Measurements from ENCODE around the gene ANXA4. TPM values are rescaled to one million over a fixed set of nuclear protein-coding genes. Genes with fewer than 3 reads are reported as not detected.

The ANXA4 gene
- polyA plus RNA-seq, 1 of the 3 experiments (the other 2 are of a cell fraction): 137 TPM

- Histone ChIP-seq H3K36me3 (replicated peaks in 1 of 2; ENCODE audit: control insufficient read depth in 1 of 2, insufficient read depth in 2 of 2, low read length in 1 of 2) (peaks cover 0 to 6% of the 10 kb centered on the region in 2 experiments), H3K27ac (ENCODE audit: low read depth in 2 of 2, low read length in 1 of 2) (no peak overlapping the region), H3K9me3 (no peaks in the 10 kb centered on the region), H3K9me2 (no peaks in the 10 kb centered on the region), H3F3A (replicated peaks; ENCODE audit: insufficient read depth) (peaks cover 5% of the 10 kb centered on the region), H3K9ac (no peak overlapping the region), H4K20me1 (ENCODE audit: insufficient read depth) (no peaks in the 10 kb centered on the region), H2AFZ (ENCODE audit: low read depth) (no peak overlapping the region), H3K79me2 (ENCODE audit: insufficient read depth) (peaks cover 17% of the 10 kb centered on the region), H3K4me3 (ENCODE audit: low read depth in 2 of 2, low read length in 1 of 2) (no peak overlapping the region), H3K27me3 (ENCODE audit: insufficient read depth) (no peaks in the 10 kb centered on the region), H3K4me1 (ENCODE audit: control insufficient read depth in 1 of 2, insufficient read depth in 2 of 2, low read depth in 1 of 2, low read length in 1 of 2) (peaks cover 0 to 17% of the 10 kb centered on the region in 2 experiments; a peak in 1 of 4 replicates), H3K4me2 (no peak overlapping the region)
- CTCF ChIA-PET: interaction anchor here (0.9 kb wide), 1 partner anchor 50 kb away, joined by 3 read pairs; no protein-coding TSS in a partner anchor
- POLR2A ChIA-PET: interaction anchor here (0.5 kb wide), 1 partner anchor 940 kb away, joined by 3 read pairs; no protein-coding TSS in a partner anchor
- 85% methylated on average over 7 of the region's 7 CpGs for WGBS (ENCODE audit: low lambda C conversion rate)
- DNase-seq: no peak
- no peak for TF ChIP-seq FOSL2 (IDR thresholded peaks at IDR 0.05; ENCODE audit: borderline replicate concordance, low read depth)
- no peak for TF ChIP-seq CHD2 (IDR thresholded peaks at IDR 0.05; ENCODE audit: low read length, partially characterized antibody)
- TF ChIP-seq SMC3 (IDR thresholded peaks at IDR 0.05; ENCODE audit: low read depth, low read length): no peak
- TF ChIP-seq ELF1 (IDR thresholded peaks at IDR 0.05): no peak
- no peak for TF ChIP-seq FOXJ3 (CRISPR knock-in tag; IDR thresholded peaks at IDR 0.05)
- no peak for TF ChIP-seq USF1 (IDR thresholded peaks at IDR 0.05; ENCODE audit: borderline replicate concordance, low read depth)
- no peak for TF ChIP-seq USF2 (IDR thresholded peaks at IDR 0.05; ENCODE audit: borderline replicate concordance, low read depth, low read length)
- TF ChIP-seq GABPA (IDR thresholded peaks at IDR 0.05; ENCODE audit: low read depth): no peak
These were observed 33.3 kb downstream of the ANXA4 start for GRCh38 chr2:69774984-69775982.

- no peaks in the 10 kb centered on the region for H3F3A ChIP-seq (replicated peaks; ENCODE audit: insufficient read depth)
- H3K27ac ChIP-seq (ENCODE audit: low read depth in 2 of 2, low read length in 1 of 2): no peak overlapping the region
- no peak overlapping the region for H3K4me3 ChIP-seq (ENCODE audit: low read depth in 2 of 2, low read length in 1 of 2)
- H3K4me2 ChIP-seq: no peak overlapping the region
- no peak overlapping the region for H2AFZ ChIP-seq (ENCODE audit: low read depth)
- TF ChIP-seq MAX (IDR thresholded peaks at IDR 0.05; ENCODE audit: low read depth) (no peak), JUND (IDR thresholded peaks at IDR 0.05) (no peak), REST (IDR thresholded peaks at IDR 0.05; ENCODE audit: low read depth, low read length) (no peak), PBX3 (IDR thresholded peaks at IDR 0.05) (no peak), MEF2A (IDR thresholded peaks at IDR 0.05; ENCODE audit: borderline replicate concordance, low read depth) (no peak)
- no peaks in the 10 kb centered on the region for H3K9me2 ChIP-seq
- ChIA-PET CTCF (interaction anchor here (0.9 to 1.9 kb wide), 3 partner anchors 15 to 52 kb away, joined by 4 to 6 read pairs (median 4); no protein-coding TSS in a partner anchor), POLR2A (no interaction called here)
- no peak overlapping the region for H3K9ac ChIP-seq
- no peaks in the 10 kb centered on the region for H3K27me3 ChIP-seq (ENCODE audit: insufficient read depth)
- H4K20me1 ChIP-seq (ENCODE audit: insufficient read depth): no peaks in the 10 kb centered on the region
- H3K79me2 ChIP-seq (ENCODE audit: insufficient read depth): peaks cover 13% of the 10 kb centered on the region
- DNase-seq: no peak
- H3K4me1 ChIP-seq (ENCODE audit: control insufficient read depth in 1 of 2, insufficient read depth in 2 of 2, low read depth in 1 of 2, low read length in 1 of 2): peaks cover 0 to 7% of the 10 kb centered on the region in 2 experiments; a peak in 1 of 4 replicates
- 80% methylated on average over 9 of the region's 9 CpGs for WGBS (ENCODE audit: low lambda C conversion rate)
- peaks cover 0 to 6% of the 10 kb centered on the region in 2 experiments for H3K36me3 ChIP-seq (replicated peaks in 1 of 2; ENCODE audit: control insufficient read depth in 1 of 2, insufficient read depth in 2 of 2, low read length in 1 of 2)
- no peaks in the 10 kb centered on the region for H3K9me3 ChIP-seq
These were observed 35.2 kb downstream of the ANXA4 start for GRCh38 chr2:69776886-69777785.

Data from SK-N-SH (cell line).